Endothelial cell of umbilical vein (primary cell): ENCODE measurements around the gene PSMA7. TPM values are rescaled to one million over a fixed set of nuclear protein-coding genes. Genes with fewer than 3 reads are reported as not detected.
A peak's percentile ranks its signal among the peaks of the same experiment; 100 is the strongest.

ENCODE experiments used
- BruUV-seq: library from RNA; stranded (reverse); fragments of 400-500 nt; replicated peaks from 2 replicates; lab custom pipeline; 2021; lab: Mats Ljungman, UMichigan
- CTCF ChIA-PET: fragments of 300-600, 350-600 bp; sonication (Branson Sonifier 250); formaldehyde crosslinking; loops from one replicate; lab custom pipeline; 2021; ENCODE audit warnings: antibody characterized with exemption, inconsistent platforms; lab: Charles Lee
- POLR2A ChIA-PET: fragments of 300-600, 350-600 bp; sonication (Branson Sonifier 250); formaldehyde crosslinking; loops from one replicate; lab custom pipeline; 2021; ENCODE audit warnings: antibody characterized with exemption, inconsistent platforms; lab: Charles Lee
- DNase-seq: peaks from one replicate; pipeline ENCODE4 v3.0.0-alpha.2; 2011; ENCODE audit warnings: low read depth, low spot score
- FAIRE-seq: peaks from 2 replicates; lab custom pipeline; 2011; peaks lifted over from hg19 to GRCh38; lab: Jason Lieb, UNC
- H2AFZ ChIP-seq: 2 replicates; pipeline ENCODE4 v1.6.0; 2012; ENCODE audit warnings: low read depth, low read length, control low read depth, inconsistent platforms
- H3K27ac ChIP-seq: 2 replicates; pipeline ENCODE4 v1.5.1; 2011; ENCODE audit warnings: low read depth, mild to moderate bottlenecking, control low read depth, low read length, moderate library complexity; ENCODE audit not compliant: insufficient read depth
- H3K27me3 ChIP-seq, 2 experiments: 2 replicates each; pipeline versions ENCODE4 v1.6.0 to v1.6.1; 2011; ENCODE audit warnings: low read length in 2 of 2, mixed read lengths in 1 of 2; ENCODE audit not compliant: control insufficient read depth in 2 of 2, insufficient read depth in 2 of 2
- H3K36me3 ChIP-seq, 2 experiments: 2 replicates in 1 of 2; 3 replicates in 1 of 2; pipeline ENCODE4 v1.5.1; 2011; ENCODE audit warnings: low read length in 2 of 2, mild to moderate bottlenecking in 1 of 2, moderate library complexity in 1 of 2; ENCODE audit not compliant: control insufficient read depth in 2 of 2, insufficient read depth in 2 of 2; ENCODE audit errors: extremely low read depth in 1 of 2
- H3K4me1 ChIP-seq: 3 replicates; pipeline ENCODE4 v1.5.1; 2011; ENCODE audit warnings: mild to moderate bottlenecking, low read length; ENCODE audit not compliant: control insufficient read depth, insufficient read depth; ENCODE audit errors: extremely low read depth
- H3K4me2 ChIP-seq: 2 replicates; pipeline ENCODE4 v1.6.1; 2011; ENCODE audit warnings: low read length, control low read depth, mixed read lengths; ENCODE audit not compliant: insufficient read depth
- H3K4me3 ChIP-seq, 3 experiments: fragments of 200-600 bp in 1 of 3; sonication (generic), shearing (Covaris generic) in 1 of 3; replicated peaks in 1 of 3; 2 replicates each; pipeline ENCODE4 v1.5.1; 2011 to 2016; ENCODE audit warnings: control low read depth in 3 of 3, low read length in 3 of 3, mild to moderate bottlenecking in 2 of 3, inconsistent platforms in 1 of 3, low read depth in 1 of 3, moderate library complexity in 1 of 3; ENCODE audit not compliant: insufficient read depth in 1 of 3
- H3K79me2 ChIP-seq: 2 replicates; pipeline ENCODE4 v1.6.0; 2012; ENCODE audit warnings: low read length, inconsistent platforms; ENCODE audit not compliant: control insufficient read depth, insufficient read depth
- H3K9ac ChIP-seq: replicated peaks from 2 replicates; pipeline ENCODE3; 2011; ENCODE audit warnings: low read length, control low read depth; ENCODE audit not compliant: insufficient read depth; ENCODE audit errors: extremely low read depth
- H3K9me1 ChIP-seq: replicated peaks from 3 replicates; pipeline ENCODE4 v1.6.0; 2011; ENCODE audit warnings: mild to moderate bottlenecking, low read length; ENCODE audit not compliant: control insufficient read depth, insufficient read depth; ENCODE audit errors: extremely low read depth
- H3K9me3 ChIP-seq: replicated peaks from 2 replicates; pipeline ENCODE4 v1.5.1; 2012; ENCODE audit warnings: low read length, inconsistent platforms; ENCODE audit not compliant: control insufficient read depth, insufficient read depth
- H4K20me1 ChIP-seq: replicated peaks from 2 replicates; pipeline ENCODE3; 2011; ENCODE audit warnings: mild to moderate bottlenecking, low read length; ENCODE audit not compliant: control insufficient read depth, insufficient read depth; ENCODE audit errors: extremely low read depth
- EZH2 ChIP-seq: IDR thresholded peaks from 2 replicates; pipeline ENCODE4 v1.6.1; 2012; ENCODE audit warnings: borderline replicate concordance, low read depth, mild to moderate bottlenecking, moderate library complexity, low read length, inconsistent platforms; ENCODE audit not compliant: severe bottlenecking
- FOS ChIP-seq: IDR thresholded peaks from 2 replicates; pipeline ENCODE4 v1.6.1; 2011; ENCODE audit warnings: mild to moderate bottlenecking, low read length, moderate library complexity, borderline replicate concordance; ENCODE audit not compliant: insufficient read depth
- JUN ChIP-seq: IDR thresholded peaks from 2 replicates; pipeline ENCODE4 v1.6.1; 2011; ENCODE audit warnings: borderline replicate concordance, low read depth; ENCODE audit not compliant: insufficient read length, insufficient read depth
- dilution Hi-C: fragments of 300-500 bp; cut with MboI; formaldehyde crosslinking; loops from one replicate; pipeline ENCODE4 v1.15.0; 2019; ENCODE audit warnings: low sequenced_read_pairs; ENCODE audit not compliant: extremely low pct_ligation_motif_present
- intact Hi-C: fragments of 100-400 bp; cut with micrococcal nuclease; formaldehyde crosslinking; loops from one replicate; pipeline ENCODE4 v1.10.0; 2022
- polyA plus RNA-seq, 4 experiments: library from polyadenylated mRNA; depleted of rRNA in 3 of 4; stranded (reverse) in 3 of 4; unstranded in 1 of 4; fragments of >200 nt; gene quantifications; 2 replicates each; pipeline versions ENCODE4 v1.2.1 to v1.2.3, GENCODE V29; 2011 to 2012; ENCODE audit warnings: missing spikeins in 1 of 4
- total RNA-seq: library from RNA; stranded (reverse); gene quantifications from 2 replicates; pipeline ENCODE4 v1.2.3, GENCODE V29; 2021
- TF ChIP-seq, protein P1 (sequence below), 2 donors: IDR thresholded peaks; 1 replicate in 1 of 2; 2 replicates in 1 of 2; pipeline ENCODE4 v1.5.1; 2011; ENCODE audit warnings: low read length in 2 of 2, mild to moderate bottlenecking in 2 of 2, moderate library complexity in 2 of 2, control low read depth in 1 of 2, inconsistent platforms in 1 of 2, low read depth in 1 of 2; ENCODE audit not compliant: insufficient read depth in 1 of 2; ENCODE audit errors: extremely low read depth in 1 of 2

Gene PSMA7
- total and polyA plus RNA-seq, 2 donors (not counting 3 experiments of a cell fraction or from before 2014, with no cell fraction given): 393 to 826 TPM

DNA sequence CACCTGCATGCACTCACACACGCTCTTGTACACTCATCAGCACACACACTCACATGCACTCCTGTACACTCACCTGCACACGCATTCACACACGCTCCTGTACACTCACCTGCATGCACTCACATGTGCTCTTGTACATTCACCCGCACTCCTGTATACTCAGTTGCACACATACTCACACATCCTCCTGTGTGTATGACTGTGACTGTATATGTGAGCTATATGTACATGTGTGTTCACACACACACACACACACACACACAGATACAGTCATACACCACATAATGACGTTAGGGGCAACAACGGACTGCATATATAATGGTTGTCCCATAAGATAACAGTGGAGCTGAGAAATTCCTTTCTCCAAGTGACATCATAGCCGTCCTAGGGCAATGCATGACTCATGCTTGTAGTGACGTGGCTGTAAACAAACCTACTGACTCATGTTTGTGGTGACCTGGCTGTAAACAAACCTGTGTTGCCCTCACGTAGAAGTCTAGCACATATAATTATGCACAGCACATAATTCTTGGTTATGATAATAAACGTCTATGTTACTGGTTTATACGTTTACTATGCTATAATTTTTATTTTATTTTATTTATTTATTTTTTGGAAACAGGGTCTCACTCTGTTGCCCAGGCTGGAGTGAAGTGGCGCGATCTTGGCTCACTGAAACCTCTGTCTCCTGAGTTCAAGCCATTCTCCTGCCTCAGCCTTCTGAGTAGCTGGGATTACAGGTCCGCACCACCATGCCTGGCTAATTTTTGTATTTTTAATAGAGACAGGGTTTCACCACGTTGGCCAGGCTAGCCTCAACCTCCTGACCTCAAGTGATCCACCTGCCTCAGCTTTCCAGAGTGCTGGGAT lies 54.7 kb downstream of the PSMA7 start:
- Histone ChIP-seq H3K4me2 (no peak overlapping the region), H3K79me2 (no peaks in the 10 kb centered on the region), H3K4me1 (no peaks in the 10 kb centered on the region), H3K36me3 (no peaks in the 10 kb centered on the region), H3K9me3 (no peaks in the 10 kb centered on the region), H3K9me1 (no peaks in the 10 kb centered on the region), H4K20me1 (no peaks in the 10 kb centered on the region), H3K9ac (no peak overlapping the region), H2AFZ (no peak overlapping the region), H3K27ac (no peak overlapping the region), H3K4me3 (no peak overlapping the region), H3K27me3 (no peaks in the 10 kb centered on the region)
- DNase-seq (peak; percentile 45), FAIRE-seq (no peak)
- intact Hi-C loops: no loop called here
- no TSS peak for BruUV-seq
- ChIA-PET POLR2A (no interaction called here), CTCF (no interaction called here)
- dilution Hi-C loops: no loop called here
- TF ChIP-seq, protein P1, sequence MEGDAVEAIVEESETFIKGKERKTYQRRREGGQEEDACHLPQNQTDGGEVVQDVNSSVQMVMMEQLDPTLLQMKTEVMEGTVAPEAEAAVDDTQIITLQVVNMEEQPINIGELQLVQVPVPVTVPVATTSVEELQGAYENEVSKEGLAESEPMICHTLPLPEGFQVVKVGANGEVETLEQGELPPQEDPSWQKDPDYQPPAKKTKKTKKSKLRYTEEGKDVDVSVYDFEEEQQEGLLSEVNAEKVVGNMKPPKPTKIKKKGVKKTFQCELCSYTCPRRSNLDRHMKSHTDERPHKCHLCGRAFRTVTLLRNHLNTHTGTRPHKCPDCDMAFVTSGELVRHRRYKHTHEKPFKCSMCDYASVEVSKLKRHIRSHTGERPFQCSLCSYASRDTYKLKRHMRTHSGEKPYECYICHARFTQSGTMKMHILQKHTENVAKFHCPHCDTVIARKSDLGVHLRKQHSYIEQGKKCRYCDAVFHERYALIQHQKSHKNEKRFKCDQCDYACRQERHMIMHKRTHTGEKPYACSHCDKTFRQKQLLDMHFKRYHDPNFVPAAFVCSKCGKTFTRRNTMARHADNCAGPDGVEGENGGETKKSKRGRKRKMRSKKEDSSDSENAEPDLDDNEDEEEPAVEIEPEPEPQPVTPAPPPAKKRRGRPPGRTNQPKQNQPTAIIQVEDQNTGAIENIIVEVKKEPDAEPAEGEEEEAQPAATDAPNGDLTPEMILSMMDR (IDR thresholded peaks at IDR 0.05; ENCODE audit: extremely low read depth in 1 of 2, insufficient read depth in 1 of 2, low read depth in 1 of 2, low read length in 2 of 2): no peak
- TF ChIP-seq JUN (peak; percentile 94), FOS (peak; percentile 79), EZH2 (no peak)
